ENCODE results near the gene EFCAB7. TPM values are rescaled to one million over a fixed set of nuclear protein-coding genes. Genes with fewer than 3 reads are reported as not detected.

EFCAB7 gene
- total RNA-seq, 1 experiment from 2014 or later = 3.0 TPM

DNA sequence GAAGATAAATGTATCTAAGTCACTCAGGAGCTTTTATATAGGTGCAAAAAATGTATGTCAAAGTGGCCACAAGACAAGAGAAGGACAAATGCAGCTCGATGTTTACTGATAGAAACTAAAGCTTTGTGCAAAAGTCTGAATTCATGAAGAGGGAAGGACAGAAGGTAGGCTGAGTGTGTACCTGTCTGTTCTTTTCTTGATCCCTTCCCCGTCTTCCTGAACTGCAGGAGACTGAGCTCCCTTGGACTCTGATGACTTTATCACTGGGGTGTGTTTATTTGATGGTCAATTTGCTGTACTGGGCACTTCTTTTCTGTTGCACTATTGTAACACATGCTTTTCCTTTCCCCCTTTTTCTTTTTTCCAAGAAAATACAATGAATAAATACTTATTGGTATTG lies 25.7 kb upstream of the EFCAB7 start:
- Mint-ChIP-seq H3K27me3 (ENCODE audit: low read depth) (no peaks in the 10 kb centered on the region), H3K27ac (no peak overlapping the region), H3K9me3 (no peaks in the 10 kb centered on the region), H3K4me1 (peaks cover 0 to 3% of the 10 kb centered on the region in 2 experiments; a peak in 1 of 4 replicates), H3K4me3 (no peak overlapping the region), H3K36me3 (ENCODE audit: insufficient read depth in 1 of 3, low read depth in 3 of 3) (peaks cover 0 to 2% (median 0%) of the 10 kb centered on the region in 3 experiments; a peak in 3 of 7 replicates)
- Histone ChIP-seq H3K4me2 (ENCODE audit: insufficient read depth, insufficient read length, low read length) (no peak overlapping the region), H2BK120ac (ENCODE audit: low read depth, low read length, poor library complexity, severe bottlenecking) (no peak overlapping the region), H3K18ac (ENCODE audit: insufficient read length, low read depth, low read length) (no peak overlapping the region), H3K79me1 (ENCODE audit: insufficient read depth, low read depth, low read length, poor library complexity, severe bottlenecking) (peaks cover 2% of the 10 kb centered on the region), H3K23me2 (ENCODE audit: insufficient read length, low read depth, low read length, poor library complexity, severe bottlenecking) (no peaks in the 10 kb centered on the region), H3K56ac (ENCODE audit: insufficient read length, low read depth, low read length) (no peak overlapping the region), H3K4me1 (ENCODE audit: insufficient read depth, low read length) (no peaks in the 10 kb centered on the region), H2BK20ac (ENCODE audit: low read depth, low read length, poor library complexity, severe bottlenecking) (no peak overlapping the region), H4K91ac (ENCODE audit: insufficient read length, low read depth, low read length) (no peak overlapping the region), H3K9ac (ENCODE audit: extremely low read depth, insufficient read length, low read length) (no peak overlapping the region), H2BK5ac (ENCODE audit: insufficient read length, low read length) (no peak overlapping the region), H3K27me3 (ENCODE audit: insufficient read depth, low read length) (no peaks in the 10 kb centered on the region), H2AFZ (ENCODE audit: low read length) (no peak overlapping the region), H3K79me2 (ENCODE audit: insufficient read depth, low read length) (no peaks in the 10 kb centered on the region), H3K9me3 (ENCODE audit: control insufficient read depth, low read depth, low read length) (no peaks in the 10 kb centered on the region), H3T11ph (ENCODE audit: low read length) (no peak overlapping the region), H2BK12ac (ENCODE audit: insufficient read length, low read depth, low read length) (no peak overlapping the region), H3K23ac (ENCODE audit: insufficient read length, low read depth, low read length) (no peak overlapping the region), H4K8ac (replicated peaks; ENCODE audit: insufficient read length, low read depth, low read length) (no peak overlapping the region), H2BK15ac (ENCODE audit: low read depth, low read length) (no peak overlapping the region), H2AK5ac (ENCODE audit: insufficient read length, low read length) (no peak overlapping the region), H4K20me1 (ENCODE audit: control insufficient read depth, insufficient read depth, insufficient read length) (no peaks in the 10 kb centered on the region), H3K27ac (ENCODE audit: insufficient read length, low read depth, low read length) (no peak overlapping the region), H3K4ac (ENCODE audit: low read depth, low read length) (no peak overlapping the region), H3K14ac (ENCODE audit: insufficient read depth, low read length) (no peak overlapping the region), H4K5ac (ENCODE audit: insufficient read length, low read depth, low read length) (no peak overlapping the region)
- no CpG with 5 or more reads among the region's 2 CpGs for WGBS (ENCODE audit: extremely low coverage, insufficient read length, low lambda C conversion rate)
- TF ChIP-seq, protein P1, sequence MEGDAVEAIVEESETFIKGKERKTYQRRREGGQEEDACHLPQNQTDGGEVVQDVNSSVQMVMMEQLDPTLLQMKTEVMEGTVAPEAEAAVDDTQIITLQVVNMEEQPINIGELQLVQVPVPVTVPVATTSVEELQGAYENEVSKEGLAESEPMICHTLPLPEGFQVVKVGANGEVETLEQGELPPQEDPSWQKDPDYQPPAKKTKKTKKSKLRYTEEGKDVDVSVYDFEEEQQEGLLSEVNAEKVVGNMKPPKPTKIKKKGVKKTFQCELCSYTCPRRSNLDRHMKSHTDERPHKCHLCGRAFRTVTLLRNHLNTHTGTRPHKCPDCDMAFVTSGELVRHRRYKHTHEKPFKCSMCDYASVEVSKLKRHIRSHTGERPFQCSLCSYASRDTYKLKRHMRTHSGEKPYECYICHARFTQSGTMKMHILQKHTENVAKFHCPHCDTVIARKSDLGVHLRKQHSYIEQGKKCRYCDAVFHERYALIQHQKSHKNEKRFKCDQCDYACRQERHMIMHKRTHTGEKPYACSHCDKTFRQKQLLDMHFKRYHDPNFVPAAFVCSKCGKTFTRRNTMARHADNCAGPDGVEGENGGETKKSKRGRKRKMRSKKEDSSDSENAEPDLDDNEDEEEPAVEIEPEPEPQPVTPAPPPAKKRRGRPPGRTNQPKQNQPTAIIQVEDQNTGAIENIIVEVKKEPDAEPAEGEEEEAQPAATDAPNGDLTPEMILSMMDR (conservative IDR thresholded peaks at IDR 0.05) = no peak
- DNase-seq = no peak
